SK-N-SH (cell line): ENCODE measurements around the gene AK5. TPM values are rescaled to one million over a fixed set of nuclear protein-coding genes. Genes with fewer than 3 reads are reported as not detected.

Experiments used
- CTCF ChIA-PET: fragments of 300-600, 350-600 bp; formaldehyde crosslinking; extraction: SDS; loops from one replicate; lab custom pipeline; 2021; lab: Yijun Ruan, JAX
- POLR2A ChIA-PET: fragments of 350-600 bp; sonication (Branson Sonifier 250); formaldehyde crosslinking; extraction: SDS; loops from one replicate; lab custom pipeline; 2020; ENCODE audit warnings: antibody characterized with exemption, inconsistent platforms; lab: Yijun Ruan, JAX
- DNase-seq: peaks from one replicate; pipeline ENCODE4 v3.0.0; 2012
- H2AFZ ChIP-seq: fragments of 200-600 bp; sonication (generic); 2 replicates; pipeline ENCODE4 v1.8.1; 2016; ENCODE audit warnings: antibody characterized with exemption, mild to moderate bottlenecking, low read depth
- H3F3A ChIP-seq: fragments of 200-600 bp; sonication (generic); replicated peaks from 2 replicates; pipeline ENCODE3; 2016; ENCODE audit warnings: antibody characterized with exemption, mild to moderate bottlenecking; ENCODE audit not compliant: insufficient read depth
- H3K27ac ChIP-seq, 2 experiments: fragments of 200-500 bp in 1 of 2; fragments of 200-600 bp in 1 of 2; sonication (Bioruptor generic) in 1 of 2; sonication (generic), shearing (Covaris generic) in 1 of 2; 2 replicates each; pipeline versions ENCODE4 v1.5.1 to v1.6.1; 2014 to 2016; ENCODE audit warnings: low read depth in 2 of 2, inconsistent platforms in 1 of 2, low read length in 1 of 2, mild to moderate bottlenecking in 1 of 2, mixed read lengths in 1 of 2
- H3K27me3 ChIP-seq: fragments of 200-600 bp; sonication (generic), shearing (Covaris generic); 2 replicates; pipeline ENCODE4 v1.6.1; 2016; ENCODE audit warnings: mixed run types; ENCODE audit not compliant: insufficient read depth
- H3K36me3 ChIP-seq, 2 experiments: fragments of 200-500 bp in 1 of 2; fragments of 200-600 bp in 1 of 2; sonication (Bioruptor generic) in 1 of 2; sonication (generic) in 1 of 2; replicated peaks in 1 of 2; 2 replicates each; pipeline versions ENCODE3 to v1.5.1; 2014 to 2016; ENCODE audit warnings: low read length in 1 of 2, mild to moderate bottlenecking in 1 of 2; ENCODE audit not compliant: insufficient read depth in 2 of 2, control insufficient read depth in 1 of 2
- H3K4me1 ChIP-seq, 2 experiments: fragments of 200-500 bp in 1 of 2; fragments of 200-600 bp in 1 of 2; sonication (Bioruptor generic) in 1 of 2; sonication (generic), shearing (Covaris generic) in 1 of 2; 2 replicates each; pipeline versions ENCODE4 v1.5.1 to v1.6.1; 2014 to 2016; ENCODE audit warnings: low read depth in 1 of 2, low read length in 1 of 2, mixed run types in 1 of 2; ENCODE audit not compliant: insufficient read depth in 2 of 2, control insufficient read depth in 1 of 2
- H3K4me2 ChIP-seq: fragments of 200-600 bp; sonication (generic), shearing (Covaris generic); 2 replicates; pipeline ENCODE4 v1.6.1; 2017; ENCODE audit warnings: mixed run types
- H3K4me3 ChIP-seq, 2 experiments: fragments of 200-500 bp in 1 of 2; fragments of 200-600 bp in 1 of 2; sonication (Bioruptor generic) in 1 of 2; sonication (generic), shearing (Covaris generic) in 1 of 2; 2 replicates each; pipeline versions ENCODE4 v1.5.1 to v1.8.1; 2014 to 2016; ENCODE audit warnings: low read depth in 2 of 2, inconsistent platforms in 1 of 2, low read length in 1 of 2, mild to moderate bottlenecking in 1 of 2, mixed read lengths in 1 of 2, moderate library complexity in 1 of 2
- H3K79me2 ChIP-seq: fragments of 200-600 bp; sonication (generic); 2 replicates; pipeline ENCODE4 v1.8.1; 2017; ENCODE audit warnings: mild to moderate bottlenecking; ENCODE audit not compliant: insufficient read depth
- H3K9ac ChIP-seq: fragments of 200-600 bp; sonication (generic); 2 replicates; pipeline ENCODE4 v1.6.1; 2017; ENCODE audit warnings: mixed run types
- H3K9me2 ChIP-seq: fragments of 200-600 bp; sonication (generic); 2 replicates; pipeline ENCODE4 v1.6.1; 2017; ENCODE audit warnings: mixed run types
- H3K9me3 ChIP-seq: fragments of 200-600 bp; sonication (generic); 2 replicates; pipeline ENCODE4 v1.6.1; 2017; ENCODE audit warnings: mixed run types, mild to moderate bottlenecking, moderate library complexity
- H4K20me1 ChIP-seq: fragments of 200-600 bp; sonication (generic); 2 replicates; pipeline ENCODE4 v1.6.1; 2017; ENCODE audit warnings: mild to moderate bottlenecking, mixed run types; ENCODE audit not compliant: insufficient read depth
- CHD2 ChIP-seq: fragments of 150-350 bp; IDR thresholded peaks from 2 replicates; pipeline ENCODE4 v1.6.1; 2018; ENCODE audit warnings: low read length; ENCODE audit not compliant: partially characterized antibody
- ELF1 ChIP-seq: IDR thresholded peaks from 2 replicates; pipeline ENCODE4 v1.4.0; 2012
- EZH2phosphoT487 ChIP-seq: fragments of 200-600 bp; sonication (generic); IDR thresholded peaks from 2 replicates; pipeline ENCODE4 v1.6.1; 2017; ENCODE audit warnings: low read depth, mixed run types, mild to moderate bottlenecking, antibody characterized with exemption, moderate library complexity, borderline replicate concordance
- FOXJ3 ChIP-seq: sonication (generic); formaldehyde crosslinking; IDR thresholded peaks from 2 replicates; pipeline ENCODE4 v1.5.1; 2020; ENCODE audit warnings: mild to moderate bottlenecking, missing genetic modification reagents
- GATA2 ChIP-seq: sonication (generic); formaldehyde crosslinking; IDR thresholded peaks from 2 replicates; pipeline ENCODE4 v1.5.0; 2020; ENCODE audit warnings: mild to moderate bottlenecking, missing genetic modification reagents
- MEF2A ChIP-seq: IDR thresholded peaks from 2 replicates; pipeline ENCODE4 v1.4.0; 2012; ENCODE audit warnings: low read depth, borderline replicate concordance
- PBX3 ChIP-seq: IDR thresholded peaks from 2 replicates; pipeline ENCODE4; 2012
- POLR2AphosphoS5 ChIP-seq: IDR thresholded peaks from 2 replicates; pipeline ENCODE4 v1.6.1; 2012; ENCODE audit warnings: low read depth, low read length
- RFX5 ChIP-seq: IDR thresholded peaks from 2 replicates; pipeline ENCODE4 v1.6.1; 2012; ENCODE audit warnings: mild to moderate bottlenecking, improper control_type of control experiment, low read length
- RXRA ChIP-seq: IDR thresholded peaks from 2 replicates; pipeline ENCODE4 v1.4.0; 2012; ENCODE audit warnings: low read depth, mild to moderate bottlenecking, borderline replicate concordance
- SMC3 ChIP-seq: IDR thresholded peaks from 2 replicates; pipeline ENCODE4 v1.6.1; 2012; ENCODE audit warnings: low read depth, low read length, improper control_type of control experiment
- TAF1 ChIP-seq: IDR thresholded peaks from 2 replicates; pipeline ENCODE4 v1.6.1; 2012; ENCODE audit warnings: low read depth, mild to moderate bottlenecking, low read length, moderate library complexity, borderline replicate concordance
- TCF12 ChIP-seq: IDR thresholded peaks from 2 replicates; pipeline ENCODE4 v1.4.0; 2012
- TEAD4 ChIP-seq: IDR thresholded peaks from 2 replicates; pipeline ENCODE4 v1.4.0; 2012; ENCODE audit warnings: mild to moderate bottlenecking, borderline replicate concordance; ENCODE audit not compliant: insufficient read depth
- YY1 ChIP-seq: IDR thresholded peaks from 2 replicates; pipeline ENCODE4 v1.4.0; 2012; ENCODE audit warnings: low read depth, mild to moderate bottlenecking
- WGBS: methylation state at CpG from one replicate; pipeline ENCODE4 v1.1.6; 2017; ENCODE audit warnings: low lambda C conversion rate; 5-methylcytosine and 5-hydroxymethylcytosine counted together
- polyA plus RNA-seq, 3 experiments: library from polyadenylated mRNA; depleted of rRNA; stranded (reverse); fragments of >200 nt; gene quantifications; 2 replicates each; pipeline ENCODE4 v1.2.3, GENCODE V29; 2012
- TF ChIP-seq, protein P1 (sequence below): IDR thresholded peaks from 2 replicates; pipeline ENCODE4 v1.4.0; 2012; ENCODE audit warnings: low read depth, borderline replicate concordance
- TF ChIP-seq, protein P2 (sequence below): IDR thresholded peaks from 2 replicates; pipeline ENCODE4 v1.4.0; 2012; ENCODE audit warnings: low read depth
- TF ChIP-seq, protein P3 (sequence below): fragments of 200-600 bp; sonication (generic); IDR thresholded peaks from 2 replicates; pipeline ENCODE4 v1.6.1; 2017; ENCODE audit warnings: antibody characterized with exemption, mild to moderate bottlenecking, moderate library complexity

AK5 gene
- polyA plus RNA-seq, 1 of the 3 experiments (the other 2 are of a cell fraction), result 22.9 TPM

GRCh38 chr1:77308889-77309621 lies 27.2 kb downstream of the AK5 start:
- WGBS, result 77% methylated on average over 8 of the region's 8 CpGs
- H3K9me3 ChIP-seq, result no peaks in the 10 kb centered on the region
- no peak overlapping the region for H3K4me2 ChIP-seq
- H3K4me3 ChIP-seq, result no peak overlapping the region
- H2AFZ ChIP-seq, result no peak overlapping the region
- peaks cover 0 to 4% of the 10 kb centered on the region in 2 experiments for H3K36me3 ChIP-seq
- POLR2A ChIA-PET, result no interaction called here
- no peak for TF ChIP-seq SMC3
- no peak for TF ChIP-seq YY1
- TF ChIP-seq, protein P1, sequence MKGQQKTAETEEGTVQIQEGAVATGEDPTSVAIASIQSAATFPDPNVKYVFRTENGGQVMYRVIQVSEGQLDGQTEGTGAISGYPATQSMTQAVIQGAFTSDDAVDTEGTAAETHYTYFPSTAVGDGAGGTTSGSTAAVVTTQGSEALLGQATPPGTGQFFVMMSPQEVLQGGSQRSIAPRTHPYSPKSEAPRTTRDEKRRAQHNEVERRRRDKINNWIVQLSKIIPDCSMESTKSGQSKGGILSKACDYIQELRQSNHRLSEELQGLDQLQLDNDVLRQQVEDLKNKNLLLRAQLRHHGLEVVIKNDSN, result no peak
- TF ChIP-seq PBX3, result no peak
- no peak for TF ChIP-seq CHD2
- TF ChIP-seq EZH2phosphoT487, result no peak
- TF ChIP-seq POLR2AphosphoS5, result no peak
- no peak for TF ChIP-seq ELF1
- TF ChIP-seq FOXJ3 (CRISPR knock-in tag), result no peak
- TF ChIP-seq MEF2A, result no peak
- TF ChIP-seq, protein P2, sequence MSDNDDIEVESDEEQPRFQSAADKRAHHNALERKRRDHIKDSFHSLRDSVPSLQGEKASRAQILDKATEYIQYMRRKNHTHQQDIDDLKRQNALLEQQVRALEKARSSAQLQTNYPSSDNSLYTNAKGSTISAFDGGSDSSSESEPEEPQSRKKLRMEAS, result no peak
- no peak for TF ChIP-seq GATA2 (CRISPR knock-in tag)
- no peak for TF ChIP-seq RFX5
- TF ChIP-seq TEAD4, result no peak
- TF ChIP-seq TAF1, result no peak
- no peak for TF ChIP-seq TCF12
- TF ChIP-seq, protein P3, sequence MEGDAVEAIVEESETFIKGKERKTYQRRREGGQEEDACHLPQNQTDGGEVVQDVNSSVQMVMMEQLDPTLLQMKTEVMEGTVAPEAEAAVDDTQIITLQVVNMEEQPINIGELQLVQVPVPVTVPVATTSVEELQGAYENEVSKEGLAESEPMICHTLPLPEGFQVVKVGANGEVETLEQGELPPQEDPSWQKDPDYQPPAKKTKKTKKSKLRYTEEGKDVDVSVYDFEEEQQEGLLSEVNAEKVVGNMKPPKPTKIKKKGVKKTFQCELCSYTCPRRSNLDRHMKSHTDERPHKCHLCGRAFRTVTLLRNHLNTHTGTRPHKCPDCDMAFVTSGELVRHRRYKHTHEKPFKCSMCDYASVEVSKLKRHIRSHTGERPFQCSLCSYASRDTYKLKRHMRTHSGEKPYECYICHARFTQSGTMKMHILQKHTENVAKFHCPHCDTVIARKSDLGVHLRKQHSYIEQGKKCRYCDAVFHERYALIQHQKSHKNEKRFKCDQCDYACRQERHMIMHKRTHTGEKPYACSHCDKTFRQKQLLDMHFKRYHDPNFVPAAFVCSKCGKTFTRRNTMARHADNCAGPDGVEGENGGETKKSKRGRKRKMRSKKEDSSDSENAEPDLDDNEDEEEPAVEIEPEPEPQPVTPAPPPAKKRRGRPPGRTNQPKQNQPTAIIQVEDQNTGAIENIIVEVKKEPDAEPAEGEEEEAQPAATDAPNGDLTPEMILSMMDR, result no peak
- no peak for TF ChIP-seq RXRA
- TF ChIP-seq, all 33 proteins: peak for 0
- no peaks in the 10 kb centered on the region; the same call in 1 of the 2 replicates for H3K79me2 ChIP-seq
- no peak for DNase-seq
- no peaks in the 10 kb centered on the region for H3K27me3 ChIP-seq
- H3F3A ChIP-seq, result no peaks in the 10 kb centered on the region
- H3K9ac ChIP-seq, result no peak overlapping the region
- H4K20me1 ChIP-seq, result no peaks in the 10 kb centered on the region
- CTCF ChIA-PET, result interaction anchor here (0.8 kb wide), 1 partner anchor 16 kb away, joined by 5 read pairs; no protein-coding TSS in a partner anchor
- no peaks in the 10 kb centered on the region for H3K9me2 ChIP-seq
- H3K4me1 ChIP-seq, result no peaks in the 10 kb centered on the region
- H3K27ac ChIP-seq, result no peak overlapping the region
